ENCODE measurements around the gene ETS1.
A peak's percentile ranks its signal among the peaks of the same experiment; 100 is the strongest.

The ETS1 gene

DNA sequence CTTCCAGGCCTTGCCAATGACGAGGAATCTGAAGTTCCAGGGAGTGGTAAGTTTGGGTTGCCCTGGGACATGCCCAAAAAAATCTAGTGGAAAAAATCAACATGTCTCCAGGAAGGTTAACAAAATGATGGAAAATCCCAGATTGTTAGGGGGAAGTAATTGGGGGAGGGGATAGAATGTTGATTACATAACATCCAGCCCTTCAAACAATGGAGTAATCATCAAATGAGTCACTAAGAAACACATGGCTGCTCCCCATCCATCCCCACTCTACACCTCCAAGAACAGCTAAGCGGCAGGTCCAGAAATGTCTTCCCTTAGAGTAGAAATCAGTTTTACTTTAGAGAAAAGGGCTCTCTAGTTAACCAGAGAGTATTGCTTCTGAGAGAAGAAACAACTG, 94.9 kb downstream of the ETS1 start:
- Histone ChIP-seq H3K27me3 (ENCODE audit: control insufficient read depth in 5 of 5, insufficient read depth in 4 of 5, low read length in 5 of 5) (no peaks in the 10 kb centered on the region), H3K4me3 (ENCODE audit: low read depth in 1 of 5, low read length in 5 of 5) (no peak overlapping the region), H3K9me3 (ENCODE audit: control insufficient read depth in 5 of 5, low read length in 5 of 5) (no peaks in the 10 kb centered on the region), H3K27ac (ENCODE audit: low read depth, low read length) (peak overlapping the region; percentile 75), H3K9ac (ENCODE audit: low read length in 5 of 5) (peak overlapping the region in 1 of 5 donors; percentile 16), H3K36me3 (ENCODE audit: control insufficient read depth in 5 of 5, insufficient read depth in 5 of 5, low read length in 5 of 5) (peaks cover 0 to 28% (median 25%) of the 10 kb centered on the region in 5 donors), H3K4me1 (ENCODE audit: control insufficient read depth in 5 of 5, insufficient read depth in 5 of 5, low read length in 5 of 5) (peaks cover 19 to 84% (median 48%) of the 10 kb centered on the region in 5 donors)

DNA sequence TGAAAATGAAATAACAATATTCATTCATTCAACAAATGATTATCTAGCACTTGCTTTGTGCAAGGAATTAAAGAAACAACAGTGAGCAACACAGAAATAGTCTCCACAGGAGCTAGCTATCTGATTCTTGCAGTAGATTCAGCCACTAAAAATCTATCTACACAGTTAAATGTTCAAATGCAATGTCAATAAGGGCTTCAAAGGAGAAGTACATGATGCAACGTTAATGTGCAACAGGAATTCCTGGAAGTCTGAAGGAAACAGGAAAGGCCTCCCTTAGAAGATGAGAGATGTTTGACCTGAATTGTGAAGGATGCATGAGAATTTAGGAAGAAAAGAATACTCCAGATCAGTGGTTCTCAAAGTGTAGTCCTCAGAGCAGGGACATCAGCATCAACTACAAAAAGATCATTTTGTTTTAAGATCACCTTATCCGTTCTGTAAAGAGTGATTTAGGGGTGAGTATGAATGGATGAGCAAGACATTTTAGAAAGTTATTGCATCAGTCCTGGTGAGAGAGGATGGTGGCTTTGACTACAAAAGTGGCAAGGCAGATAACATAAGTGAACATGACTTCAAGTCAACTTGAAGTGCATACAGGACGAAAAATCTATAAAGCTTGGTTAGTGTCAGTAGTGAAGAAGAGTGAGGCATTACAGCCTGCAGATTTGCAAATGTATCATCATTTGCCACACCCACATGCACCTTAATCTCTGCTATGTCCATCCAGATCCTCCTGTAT, 96.0 kb downstream of the ETS1 start:
- Histone ChIP-seq H3K9ac (ENCODE audit: low read length in 5 of 5) (peak overlapping the region in 1 of 5 donors; percentile 16), H3K9me3 (ENCODE audit: control insufficient read depth in 5 of 5, low read length in 5 of 5) (no peaks in the 10 kb centered on the region), H3K36me3 (ENCODE audit: control insufficient read depth in 5 of 5, insufficient read depth in 5 of 5, low read length in 5 of 5) (peaks cover 0 to 35% (median 31%) of the 10 kb centered on the region in 5 donors), H3K4me1 (ENCODE audit: control insufficient read depth in 5 of 5, insufficient read depth in 5 of 5, low read length in 5 of 5) (peaks cover 10 to 74% (median 37%) of the 10 kb centered on the region in 5 donors), H3K27me3 (ENCODE audit: control insufficient read depth in 5 of 5, insufficient read depth in 4 of 5, low read length in 5 of 5) (no peaks in the 10 kb centered on the region), H3K27ac (ENCODE audit: low read depth, low read length) (peak overlapping the region; percentile 75), H3K4me3 (ENCODE audit: low read depth in 1 of 5, low read length in 5 of 5) (no peak overlapping the region)

DNA sequence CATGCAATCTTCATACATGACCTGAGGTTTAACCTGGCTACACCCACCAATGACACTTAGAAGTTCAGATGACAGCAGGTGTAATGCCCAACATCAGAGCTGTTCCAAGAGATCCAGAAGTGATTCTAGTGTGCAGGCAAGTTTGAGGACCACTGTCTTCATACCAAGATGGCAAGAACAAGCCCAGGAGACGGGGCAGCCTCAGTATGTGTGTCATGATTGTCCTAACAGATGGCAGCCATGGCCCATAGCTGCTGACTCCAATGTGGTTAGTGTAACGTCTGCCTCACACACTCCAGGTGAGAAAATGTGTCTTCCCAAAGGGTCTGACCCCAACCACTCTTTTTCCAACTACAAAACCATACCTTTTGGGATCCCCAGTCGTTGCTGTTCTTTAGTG, 97.3 kb downstream of the ETS1 start:
- no peak overlapping the region for H3K27ac ChIP-seq (ENCODE audit: low read depth, low read length)
- no peaks in the 10 kb centered on the region for H3K27me3 ChIP-seq (ENCODE audit: control insufficient read depth in 5 of 5, insufficient read depth in 4 of 5, low read length in 5 of 5)
- H3K9ac ChIP-seq (ENCODE audit: low read length in 5 of 5), result no peak overlapping the region
- H3K4me3 ChIP-seq (ENCODE audit: low read depth in 1 of 5, low read length in 5 of 5), result no peak overlapping the region
- H3K9me3 ChIP-seq (ENCODE audit: control insufficient read depth in 5 of 5, low read length in 5 of 5), result no peaks in the 10 kb centered on the region
- H3K36me3 ChIP-seq (ENCODE audit: control insufficient read depth in 5 of 5, insufficient read depth in 5 of 5, low read length in 5 of 5), result peaks cover 0 to 45% (median 44%) of the 10 kb centered on the region in 5 donors
- H3K4me1 ChIP-seq (ENCODE audit: control insufficient read depth in 5 of 5, insufficient read depth in 5 of 5, low read length in 5 of 5), result peaks cover 8 to 64% (median 30%) of the 10 kb centered on the region in 5 donors

- Histone ChIP-seq H3K9ac (ENCODE audit: low read length in 5 of 5) (no peak overlapping the region), H3K27ac (ENCODE audit: low read depth, low read length) (no peak overlapping the region), H3K4me3 (ENCODE audit: low read depth in 1 of 5, low read length in 5 of 5) (no peak overlapping the region), H3K36me3 (ENCODE audit: control insufficient read depth in 5 of 5, insufficient read depth in 5 of 5, low read length in 5 of 5) (peaks cover 0 to 59% (median 56%) of the 10 kb centered on the region in 5 donors), H3K27me3 (ENCODE audit: control insufficient read depth in 5 of 5, insufficient read depth in 4 of 5, low read length in 5 of 5) (no peaks in the 10 kb centered on the region), H3K4me1 (ENCODE audit: control insufficient read depth in 5 of 5, insufficient read depth in 5 of 5, low read length in 5 of 5) (peaks cover 9 to 62% (median 28%) of the 10 kb centered on the region in 5 donors), H3K9me3 (ENCODE audit: control insufficient read depth in 5 of 5, low read length in 5 of 5) (no peaks in the 10 kb centered on the region)
Measured at GRCh38 chr11:128488471-128488870, 98.9 kb downstream of the ETS1 start.

DNA sequence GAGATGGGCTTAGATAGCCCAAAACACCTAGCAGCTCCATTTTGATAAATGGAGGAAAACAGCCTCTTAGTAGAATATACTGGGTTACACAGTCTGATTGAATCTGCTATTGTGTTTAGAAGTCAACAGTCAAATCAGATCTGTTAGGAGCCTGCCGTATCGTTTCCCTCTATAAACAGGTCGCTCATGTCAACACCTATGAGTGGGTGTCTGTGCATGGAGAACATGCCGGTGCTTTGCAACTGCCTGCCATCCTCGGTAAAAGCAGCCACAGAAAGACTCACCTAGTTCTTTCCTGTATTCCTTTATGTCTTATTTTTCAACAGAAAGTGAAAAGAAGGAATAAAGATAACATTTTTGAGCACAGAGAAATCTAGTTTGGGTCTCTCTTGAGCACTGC, 99.4 kb downstream of the ETS1 start:
- Histone ChIP-seq H3K27ac (ENCODE audit: low read depth, low read length) (no peak overlapping the region), H3K36me3 (ENCODE audit: control insufficient read depth in 5 of 5, insufficient read depth in 5 of 5, low read length in 5 of 5) (peaks cover 0 to 64% (median 58%) of the 10 kb centered on the region in 5 donors)

DNA sequence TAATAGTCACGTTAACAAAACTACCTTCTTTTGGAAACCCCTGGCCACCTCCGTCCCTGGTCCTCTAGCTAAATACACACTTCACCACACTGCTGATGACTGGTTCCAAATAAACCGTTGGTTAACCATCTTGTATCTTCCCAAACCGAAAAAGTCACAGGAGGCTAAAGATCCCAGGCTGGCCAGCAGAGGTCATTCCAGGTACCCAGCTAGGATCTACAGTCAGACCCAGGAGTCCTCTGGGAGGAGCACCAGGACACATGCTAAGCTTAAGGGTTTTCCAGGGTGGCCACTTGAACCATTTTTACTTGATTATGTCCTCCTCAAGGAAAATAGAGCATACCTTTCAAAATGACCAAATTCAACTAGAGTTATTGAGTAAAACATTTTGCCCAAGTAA, 103.2 kb downstream of the ETS1 start:
- H3K4me1 ChIP-seq (ENCODE audit: control insufficient read depth in 5 of 5, insufficient read depth in 5 of 5, low read length in 5 of 5), result peaks cover 4 to 66% (median 51%) of the 10 kb centered on the region in 5 donors
- peaks cover 2 to 70% (median 58%) of the 10 kb centered on the region in 5 donors for H3K36me3 ChIP-seq (ENCODE audit: control insufficient read depth in 5 of 5, insufficient read depth in 5 of 5, low read length in 5 of 5)
- H3K4me3 ChIP-seq (ENCODE audit: low read depth in 1 of 5, low read length in 5 of 5), result no peak overlapping the region
- H3K9me3 ChIP-seq (ENCODE audit: control insufficient read depth in 5 of 5, low read length in 5 of 5), result no peaks in the 10 kb centered on the region
- no peak overlapping the region for H3K9ac ChIP-seq (ENCODE audit: low read length in 5 of 5)
- no peaks in the 10 kb centered on the region for H3K27me3 ChIP-seq (ENCODE audit: control insufficient read depth in 5 of 5, insufficient read depth in 4 of 5, low read length in 5 of 5)
- peak overlapping the region; percentile 26 for H3K27ac ChIP-seq (ENCODE audit: low read depth, low read length)

More for the DNA sequence above, 99.4 kb downstream of the ETS1 start:
- Histone ChIP-seq H3K4me3 (ENCODE audit: low read depth in 1 of 5, low read length in 5 of 5) (no peak overlapping the region), H3K9me3 (ENCODE audit: control insufficient read depth in 5 of 5, low read length in 5 of 5) (no peaks in the 10 kb centered on the region), H3K9ac (ENCODE audit: low read length in 5 of 5) (no peak overlapping the region), H3K27me3 (ENCODE audit: control insufficient read depth in 5 of 5, insufficient read depth in 4 of 5, low read length in 5 of 5) (no peaks in the 10 kb centered on the region), H3K4me1 (ENCODE audit: control insufficient read depth in 5 of 5, insufficient read depth in 5 of 5, low read length in 5 of 5) (peaks cover 10 to 62% (median 28%) of the 10 kb centered on the region in 5 donors)

DNA sequence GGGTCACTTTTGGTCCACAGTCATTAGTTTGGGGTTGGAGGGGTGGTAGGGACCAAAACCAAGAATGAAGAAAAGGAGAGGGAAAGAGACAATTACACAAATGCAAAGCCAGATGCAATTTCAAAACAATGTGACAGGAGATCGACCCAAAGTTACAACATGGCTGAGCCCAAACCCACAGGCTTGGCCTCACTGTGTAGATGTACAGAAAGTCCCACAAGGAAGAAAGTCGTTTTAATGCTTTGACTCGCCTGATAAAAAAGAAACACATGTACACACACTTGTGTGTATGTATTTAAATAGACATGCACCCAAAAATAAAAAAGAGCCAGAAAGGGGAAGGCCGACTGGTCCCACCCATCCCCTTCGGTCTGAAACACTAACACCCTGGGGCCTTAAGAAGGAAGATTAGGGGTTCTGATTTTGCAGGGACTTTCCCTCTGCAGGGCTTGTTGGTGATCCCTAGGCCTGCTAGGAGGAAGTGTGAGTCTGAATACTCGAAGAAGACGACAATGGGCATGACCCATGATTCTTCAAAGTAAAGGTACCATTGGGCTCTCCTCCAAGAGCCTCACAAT, 104.1 kb downstream of the ETS1 start:
- no peaks in the 10 kb centered on the region for H3K9me3 ChIP-seq (ENCODE audit: control insufficient read depth in 5 of 5, low read length in 5 of 5)
- no peak overlapping the region for H3K9ac ChIP-seq (ENCODE audit: low read length in 5 of 5)
- H3K4me3 ChIP-seq (ENCODE audit: low read depth in 1 of 5, low read length in 5 of 5), result no peak overlapping the region
- peak overlapping the region; percentile 26 for H3K27ac ChIP-seq (ENCODE audit: low read depth, low read length)
- H3K27me3 ChIP-seq (ENCODE audit: control insufficient read depth in 5 of 5, insufficient read depth in 4 of 5, low read length in 5 of 5), result no peaks in the 10 kb centered on the region
- H3K4me1 ChIP-seq (ENCODE audit: control insufficient read depth in 5 of 5, insufficient read depth in 5 of 5, low read length in 5 of 5), result peaks cover 4 to 62% (median 56%) of the 10 kb centered on the region in 5 donors
- H3K36me3 ChIP-seq (ENCODE audit: control insufficient read depth in 5 of 5, insufficient read depth in 5 of 5, low read length in 5 of 5), result peaks cover 11 to 68% (median 58%) of the 10 kb centered on the region in 5 donors

GRCh38 chr11:128482512-128483191, 104.7 kb downstream of the ETS1 start:
- H3K27ac ChIP-seq (ENCODE audit: low read depth, low read length), result peak overlapping the region; percentile 26
- H3K9ac ChIP-seq (ENCODE audit: low read length in 5 of 5), result no peak overlapping the region
- H3K4me3 ChIP-seq (ENCODE audit: low read depth in 1 of 5, low read length in 5 of 5), result peak overlapping the region in 3 of 5 donors; percentile 13 to 35 (median 16)
- H3K27me3 ChIP-seq (ENCODE audit: control insufficient read depth in 5 of 5, insufficient read depth in 4 of 5, low read length in 5 of 5), result no peaks in the 10 kb centered on the region
- H3K36me3 ChIP-seq (ENCODE audit: control insufficient read depth in 5 of 5, insufficient read depth in 5 of 5, low read length in 5 of 5), result peaks cover 13 to 64% (median 53%) of the 10 kb centered on the region in 5 donors
- no peaks in the 10 kb centered on the region for H3K9me3 ChIP-seq (ENCODE audit: control insufficient read depth in 5 of 5, low read length in 5 of 5)
- peaks cover 4 to 56% (median 53%) of the 10 kb centered on the region in 5 donors for H3K4me1 ChIP-seq (ENCODE audit: control insufficient read depth in 5 of 5, insufficient read depth in 5 of 5, low read length in 5 of 5)

DNA sequence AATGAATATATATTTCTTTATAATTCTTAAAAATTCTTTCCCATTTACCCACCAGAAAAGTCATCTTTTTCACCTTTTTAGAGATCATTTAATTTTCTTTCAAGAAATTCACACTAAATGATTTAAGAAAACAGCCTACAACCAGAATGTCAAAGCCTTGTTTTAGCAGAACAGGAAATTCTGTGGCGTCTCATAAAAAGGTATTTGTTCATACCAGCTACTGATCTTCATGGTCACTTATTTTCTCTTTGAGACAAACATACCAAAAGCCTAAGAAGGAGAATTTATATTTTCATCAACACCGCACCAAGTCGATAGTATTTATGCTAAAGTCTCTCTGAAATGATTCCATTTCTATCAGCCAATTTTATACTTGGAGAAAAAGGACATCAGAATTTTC, 105.3 kb downstream of the ETS1 start:
- Histone ChIP-seq H3K4me1 (ENCODE audit: control insufficient read depth in 5 of 5, insufficient read depth in 5 of 5, low read length in 5 of 5) (peaks cover 7 to 60% (median 53%) of the 10 kb centered on the region in 5 donors), H3K27me3 (ENCODE audit: control insufficient read depth in 5 of 5, insufficient read depth in 4 of 5, low read length in 5 of 5) (no peaks in the 10 kb centered on the region), H3K4me3 (ENCODE audit: low read depth in 1 of 5, low read length in 5 of 5) (peak overlapping the region in 2 of 5 donors; percentile 13 to 35), H3K36me3 (ENCODE audit: control insufficient read depth in 5 of 5, insufficient read depth in 5 of 5, low read length in 5 of 5) (peaks cover 15 to 69% (median 57%) of the 10 kb centered on the region in 5 donors), H3K9me3 (ENCODE audit: control insufficient read depth in 5 of 5, low read length in 5 of 5) (no peaks in the 10 kb centered on the region), H3K9ac (ENCODE audit: low read length in 5 of 5) (no peak overlapping the region), H3K27ac (ENCODE audit: low read depth, low read length) (peak overlapping the region; percentile 26)

DNA sequence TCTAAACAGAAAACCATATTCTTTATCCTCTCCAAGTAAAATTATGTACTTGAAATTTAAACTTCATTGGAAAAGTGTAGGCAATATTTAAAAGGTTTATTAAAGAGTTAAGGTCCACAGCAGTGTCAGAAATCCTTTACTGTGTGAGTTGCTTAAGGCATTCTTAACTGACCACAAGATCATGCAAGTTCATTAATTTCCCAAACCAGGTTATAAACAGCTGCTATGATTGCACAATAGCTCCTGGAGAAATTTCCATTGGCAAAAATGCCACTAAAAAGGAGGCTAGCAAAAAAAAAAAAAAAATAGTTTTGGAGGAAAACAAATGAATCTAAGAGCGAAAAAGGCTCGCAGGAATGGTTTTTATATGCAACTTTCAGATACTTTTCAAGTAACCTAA, 106.2 kb downstream of the ETS1 start:
- Histone ChIP-seq H3K27me3 (ENCODE audit: control insufficient read depth in 5 of 5, insufficient read depth in 4 of 5, low read length in 5 of 5) (no peaks in the 10 kb centered on the region), H3K4me1 (ENCODE audit: control insufficient read depth in 5 of 5, insufficient read depth in 5 of 5, low read length in 5 of 5) (peaks cover 12 to 70% (median 55%) of the 10 kb centered on the region in 5 donors), H3K9me3 (ENCODE audit: control insufficient read depth in 5 of 5, low read length in 5 of 5) (no peaks in the 10 kb centered on the region), H3K9ac (ENCODE audit: low read length in 5 of 5) (no peak overlapping the region), H3K27ac (ENCODE audit: low read depth, low read length) (peak overlapping the region; percentile 71), H3K4me3 (ENCODE audit: low read depth in 1 of 5, low read length in 5 of 5) (no peak overlapping the region), H3K36me3 (ENCODE audit: control insufficient read depth in 5 of 5, insufficient read depth in 5 of 5, low read length in 5 of 5) (peaks cover 15 to 70% (median 59%) of the 10 kb centered on the region in 5 donors)

All from subcutaneous abdominal adipose tissue (tissue), 5 donors.